HG03575 (cell line): ENCODE measurements around the gene CLASRP.

ENCODE experiments used
- ATAC-seq: cut with Tn5 transposase; IDR thresholded peaks from one replicate; pipeline ENCODE4 v1.9.1; 2021; ENCODE audit not compliant: unreplicated experiment, insufficient number of reproducible peaks, low FRiP score; ENCODE audit errors: extremely low read depth

The CLASRP gene

GRCh38 chr19:45019187-45019586 lies 19.7 kb upstream of the CLASRP start:
- no peak for ATAC-seq

- ATAC-seq: no peak
Measured at GRCh38 chr19:45020071-45020470, 18.8 kb upstream of the CLASRP start.

- no peak for ATAC-seq
Measured at GRCh38 chr19:45021971-45022370, 16.9 kb upstream of the CLASRP start.

- no peak for ATAC-seq
Measured at GRCh38 chr19:45023048-45023447, 15.8 kb upstream of the CLASRP start.

GRCh38 chr19:45025264-45025663 lies 13.6 kb upstream of the CLASRP start:
- ATAC-seq: no peak

GRCh38 chr19:45027371-45027770 lies 11.5 kb upstream of the CLASRP start:
- no peak for ATAC-seq

GRCh38 chr19:45030825-45031224 lies 8.0 kb upstream of the CLASRP start:
- ATAC-seq: no peak

- ATAC-seq: no peak
Measured at GRCh38 chr19:45032421-45032820, 6.4 kb upstream of the CLASRP start.

GRCh38 chr19:45035755-45036154 lies 3.1 kb upstream of the CLASRP start:
- no peak for ATAC-seq

- ATAC-seq: no peak
Measured at GRCh38 chr19:45037393-45038169, 1.3 kb upstream of the CLASRP start.

- ATAC-seq: no peak
Measured at GRCh38 chr19:45040059-45040771, 1.4 kb downstream of the CLASRP start.

- no peak for ATAC-seq
Measured at GRCh38 chr19:45041125-45041524, 2.3 kb downstream of the CLASRP start.

GRCh38 chr19:45045671-45046353 lies 7.0 kb downstream of the CLASRP start:
- ATAC-seq: no peak

GRCh38 chr19:45046355-45046754 lies 7.5 kb downstream of the CLASRP start:
- ATAC-seq: no peak

- no peak for ATAC-seq
Measured at GRCh38 chr19:45047188-45047797, 8.4 kb downstream of the CLASRP start.

GRCh38 chr19:45049073-45049736 lies 10.4 kb downstream of the CLASRP start:
- ATAC-seq: no peak

- no peak for ATAC-seq
Measured at GRCh38 chr19:45050036-45050435, 11.2 kb downstream of the CLASRP start.

- ATAC-seq: no peak
Measured at GRCh38 chr19:45051929-45052579, 13.2 kb downstream of the CLASRP start.

GRCh38 chr19:45056831-45057230 lies 18.0 kb downstream of the CLASRP start:
- ATAC-seq: no peak
